GM12864 (cell line): Measurements from ENCODE around the gene CTNNAL1.
A peak's percentile ranks its signal among the peaks of the same experiment; 100 is the strongest.

Experiments used
- DNase-seq: peaks from one replicate; pipeline ENCODE4 v3.0.0-alpha.2; 2011; ENCODE audit warnings: low read depth
- H3K4me3 ChIP-seq: 2 replicates; pipeline ENCODE4 v1.5.1; 2011; ENCODE audit warnings: mild to moderate bottlenecking, low read depth, low read length, control low read depth
- TF ChIP-seq, protein P1 (sequence below): IDR thresholded peaks from 2 replicates; pipeline ENCODE4 v1.5.1; 2011; ENCODE audit warnings: low read depth, mild to moderate bottlenecking, moderate library complexity, low read length, control low read depth, inconsistent platforms; ENCODE audit errors: missing control alignments

Gene CTNNAL1

DNA sequence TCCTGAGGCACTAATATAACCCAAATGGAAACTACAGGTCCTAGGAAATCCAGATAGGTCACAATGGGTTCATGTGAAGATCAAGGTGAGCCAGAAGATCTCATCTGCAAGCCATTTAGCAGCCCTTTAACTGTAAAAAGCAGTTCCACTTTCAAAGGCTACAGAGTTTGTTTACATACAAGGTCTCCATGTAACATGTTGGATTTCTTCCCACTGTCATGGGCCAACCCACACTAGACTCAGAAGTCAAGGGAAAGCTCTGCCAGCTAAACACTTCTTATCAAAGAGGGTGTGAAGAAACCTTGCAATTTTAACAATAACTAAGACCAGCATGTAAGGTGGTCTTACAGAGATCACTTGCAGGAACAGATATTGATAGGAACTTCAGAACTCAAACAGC is 3.8 kb upstream of the CTNNAL1 start:
- TF ChIP-seq, protein P1, sequence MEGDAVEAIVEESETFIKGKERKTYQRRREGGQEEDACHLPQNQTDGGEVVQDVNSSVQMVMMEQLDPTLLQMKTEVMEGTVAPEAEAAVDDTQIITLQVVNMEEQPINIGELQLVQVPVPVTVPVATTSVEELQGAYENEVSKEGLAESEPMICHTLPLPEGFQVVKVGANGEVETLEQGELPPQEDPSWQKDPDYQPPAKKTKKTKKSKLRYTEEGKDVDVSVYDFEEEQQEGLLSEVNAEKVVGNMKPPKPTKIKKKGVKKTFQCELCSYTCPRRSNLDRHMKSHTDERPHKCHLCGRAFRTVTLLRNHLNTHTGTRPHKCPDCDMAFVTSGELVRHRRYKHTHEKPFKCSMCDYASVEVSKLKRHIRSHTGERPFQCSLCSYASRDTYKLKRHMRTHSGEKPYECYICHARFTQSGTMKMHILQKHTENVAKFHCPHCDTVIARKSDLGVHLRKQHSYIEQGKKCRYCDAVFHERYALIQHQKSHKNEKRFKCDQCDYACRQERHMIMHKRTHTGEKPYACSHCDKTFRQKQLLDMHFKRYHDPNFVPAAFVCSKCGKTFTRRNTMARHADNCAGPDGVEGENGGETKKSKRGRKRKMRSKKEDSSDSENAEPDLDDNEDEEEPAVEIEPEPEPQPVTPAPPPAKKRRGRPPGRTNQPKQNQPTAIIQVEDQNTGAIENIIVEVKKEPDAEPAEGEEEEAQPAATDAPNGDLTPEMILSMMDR = no peak
- DNase-seq = no peak
- no peak overlapping the region for H3K4me3 ChIP-seq

DNA sequence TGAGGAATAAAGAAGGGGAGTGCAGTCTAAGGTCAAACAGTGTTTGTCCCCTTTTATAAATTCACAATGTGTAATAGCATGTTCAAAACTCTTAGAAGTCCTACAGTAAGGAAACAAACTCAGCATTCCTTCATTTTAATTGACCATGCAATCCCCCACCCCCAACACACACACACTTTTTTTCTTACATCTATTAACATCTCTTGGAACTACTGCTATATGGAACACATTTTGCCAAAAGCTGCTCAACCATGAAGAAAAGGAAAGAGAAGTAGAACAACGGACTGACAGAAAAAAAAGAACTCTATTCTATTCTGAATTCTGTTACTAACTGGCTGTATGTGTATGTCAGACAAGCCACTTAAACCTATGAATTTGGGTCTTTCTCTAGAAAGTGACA is 2.8 kb upstream of the CTNNAL1 start:
- DNase-seq = no peak
- no peak overlapping the region for H3K4me3 ChIP-seq
- TF ChIP-seq, protein P1 = no peak

DNA sequence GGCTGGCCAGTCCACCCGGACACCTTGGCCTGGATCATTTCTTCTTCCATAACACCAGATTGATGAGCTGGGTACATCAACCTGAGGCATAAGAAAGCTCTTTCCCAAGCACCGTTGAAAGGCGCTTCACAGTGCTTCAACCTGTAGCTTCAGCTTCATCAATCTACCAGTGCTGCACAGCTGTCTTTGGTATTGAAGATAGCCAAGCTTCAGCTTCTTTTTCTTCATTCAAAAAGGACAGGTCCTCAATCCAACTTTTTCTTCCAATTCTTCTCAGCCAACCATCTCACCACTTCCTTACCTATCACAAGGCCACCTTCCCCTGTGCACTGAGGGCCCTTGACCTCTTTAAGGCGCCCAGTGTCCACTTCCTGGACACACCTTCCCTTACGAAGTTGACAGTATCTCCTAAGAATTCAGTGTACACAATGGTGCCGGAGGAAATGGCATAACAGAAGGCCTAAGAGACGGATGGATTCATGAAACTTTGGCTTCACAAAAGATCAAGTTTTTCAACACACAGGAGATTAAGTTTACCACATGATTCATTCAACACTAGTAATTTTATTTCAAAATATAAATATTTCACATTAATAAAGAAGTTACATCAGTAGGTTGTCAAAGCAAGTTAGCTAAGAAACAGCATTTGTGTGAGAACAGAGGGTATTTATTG is 1.4 kb upstream of the CTNNAL1 start:
- TF ChIP-seq, protein P1 = no peak
- DNase-seq = no peak
- H3K4me3 ChIP-seq = no peak overlapping the region

DNA sequence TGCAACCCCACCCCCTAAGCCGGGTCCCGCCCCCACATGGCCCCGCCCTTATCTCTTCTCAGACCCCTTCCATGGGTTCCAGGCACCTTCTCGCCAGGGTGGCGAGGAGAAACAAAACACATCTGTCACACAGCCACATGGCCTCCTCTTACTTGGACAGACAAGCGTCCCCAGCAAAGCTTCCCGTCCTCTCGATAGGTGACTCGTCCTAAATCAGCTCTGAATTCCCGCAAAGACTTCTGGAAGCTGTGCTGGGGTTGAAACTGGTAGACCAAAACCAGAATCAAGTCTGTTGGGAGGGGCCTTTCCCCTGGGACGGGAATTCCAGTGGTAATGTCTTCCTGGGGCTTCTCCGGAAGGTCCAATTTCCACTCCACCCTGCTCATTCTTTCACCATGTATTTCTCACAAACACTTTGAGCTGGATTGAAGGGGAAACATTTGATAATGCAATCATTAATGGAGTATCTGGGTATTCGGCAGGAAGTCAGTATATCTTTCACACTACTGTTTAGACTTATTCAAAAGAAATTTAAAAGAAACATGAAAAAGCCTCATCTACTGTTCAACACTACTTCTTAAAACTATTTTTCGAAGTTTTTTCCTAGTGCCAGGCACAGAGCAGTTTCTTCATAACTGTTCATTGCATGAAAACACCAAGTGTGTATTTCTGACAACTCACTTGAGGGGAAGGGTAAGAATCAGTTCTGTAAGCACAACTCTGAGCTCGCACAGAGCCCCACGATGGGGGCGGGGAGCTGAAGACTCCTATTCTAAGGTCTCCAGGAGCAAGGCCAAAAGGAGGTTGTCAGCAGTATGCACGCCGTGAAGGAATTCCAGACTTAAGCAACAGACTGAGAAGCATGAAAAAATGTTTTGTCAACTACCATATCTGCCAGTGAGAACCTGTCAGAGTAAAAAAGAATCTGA is 644 bp upstream of the CTNNAL1 start:
- no peak for DNase-seq
- no peak overlapping the region for H3K4me3 ChIP-seq

DNA sequence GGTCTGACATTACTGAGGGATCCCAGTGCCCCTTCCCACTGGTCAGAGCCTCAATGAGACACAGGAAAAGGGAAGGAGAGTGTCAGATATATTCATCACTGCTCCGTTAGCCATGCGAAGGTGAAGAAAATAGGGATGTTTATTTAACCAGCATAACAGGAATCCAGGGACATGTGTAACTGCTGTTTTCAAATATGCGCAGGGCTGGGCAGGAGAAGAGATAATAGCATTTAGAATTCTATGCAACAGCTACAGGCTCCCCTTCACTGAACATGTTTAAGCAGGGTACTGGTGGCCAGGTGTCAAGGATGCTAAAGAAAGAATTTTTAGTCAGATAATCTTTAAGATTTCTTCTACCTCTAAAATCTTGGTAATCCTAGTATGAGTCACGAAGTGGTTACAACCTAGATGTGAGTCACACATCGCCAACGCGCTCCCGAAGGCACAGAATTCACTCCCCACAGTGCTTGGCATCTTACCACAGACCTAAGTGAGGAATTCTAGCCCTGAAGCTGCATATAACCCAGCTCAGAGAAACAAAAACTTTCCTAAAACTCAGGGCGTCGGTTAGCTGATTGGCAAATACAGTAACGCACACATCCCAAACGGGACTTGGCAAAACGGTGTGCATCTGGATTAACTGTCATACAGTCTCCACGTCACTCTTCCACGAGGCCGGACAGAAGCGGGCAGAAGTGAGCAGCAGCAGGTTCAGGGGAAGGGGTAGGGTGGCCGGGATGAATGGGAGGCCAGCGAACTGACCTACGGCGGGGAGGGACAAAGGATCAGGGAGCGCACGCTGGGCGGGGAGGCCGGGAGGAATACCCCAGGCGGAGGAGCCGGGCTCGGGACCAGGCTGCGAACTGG is 1.1 kb downstream of the CTNNAL1 start:
- TF ChIP-seq, protein P1 = no peak
- DNase-seq = no peak
- H3K4me3 ChIP-seq = peak overlapping the region; percentile 82

More for the DNA sequence above, 644 bp upstream of the CTNNAL1 start:
- TF ChIP-seq, protein P1 = no peak

GRCh38 chr9:109011231-109011671 is 2.0 kb downstream of the CTNNAL1 start:
- no peak overlapping the region; the same call in 1 of the 2 replicates for H3K4me3 ChIP-seq
- DNase-seq = no peak
- TF ChIP-seq, protein P1 = no peak
